Activated CD4-positive, alpha-beta T cell treated with anti-CD3 and anti-CD28 coated beads, Interleukin-2, Interleukin-4, amounts not matched to agents 100 ng/mL and 50 ng/mL, durations not matched to agents 16 hours and 8 hours (primary cell): Measurements from ENCODE around the gene HMGCS1.
"Not testable (repeated sequence)": the region's sequence is repeated elsewhere in the genome, so short reads cannot be mapped to it uniquely, and the experiment has no call there.

Source experiments
- DNase-seq: peaks from one replicate; pipeline ENCODE4 v3.0.0-alpha.2; 2020; ENCODE audit warnings: low spot score

HMGCS1 gene

GRCh38 chr5:43312076-43312661 is 1.0 kb downstream of the HMGCS1 start:
- DNase-seq: no peak

GRCh38 chr5:43309637-43310036 is 3.6 kb downstream of the HMGCS1 start:
- no peak for DNase-seq

- no peak for DNase-seq
These were observed 4.1 kb downstream of the HMGCS1 start for GRCh38 chr5:43309122-43309521.

- DNase-seq: not testable (repeated sequence)
These were observed 6.3 kb downstream of the HMGCS1 start for GRCh38 chr5:43306954-43307353.

GRCh38 chr5:43305948-43306565 is 7.2 kb downstream of the HMGCS1 start:
- DNase-seq: peak; percentile 37

- DNase-seq: peak; percentile 67
These were observed 8.7 kb downstream of the HMGCS1 start for GRCh38 chr5:43304525-43304924.

GRCh38 chr5:43303242-43303641 is 10.0 kb downstream of the HMGCS1 start:
- no peak for DNase-seq

- no peak for DNase-seq
These were observed 10.7 kb downstream of the HMGCS1 start for GRCh38 chr5:43302481-43302880.

- DNase-seq: no peak
These were observed 11.5 kb downstream of the HMGCS1 start for GRCh38 chr5:43301653-43302091.

- no peak for DNase-seq
These were observed 13.1 kb downstream of the HMGCS1 start for GRCh38 chr5:43300112-43300511.

- no peak for DNase-seq
These were observed 14.8 kb downstream of the HMGCS1 start for GRCh38 chr5:43298443-43298842.

- no peak for DNase-seq
These were observed 16.4 kb downstream of the HMGCS1 start for GRCh38 chr5:43296835-43297234.

- no peak for DNase-seq
These were observed 18.0 kb downstream of the HMGCS1 start for GRCh38 chr5:43295202-43295601.

- DNase-seq: no peak
These were observed 19.0 kb downstream of the HMGCS1 start for GRCh38 chr5:43294226-43294625.

- DNase-seq: no peak
These were observed 22.5 kb downstream of the HMGCS1 start for GRCh38 chr5:43290726-43291125.

GRCh38 chr5:43288269-43288831 is 24.9 kb downstream of the HMGCS1 start:
- no peak for DNase-seq

- no peak for DNase-seq
These were observed 25.7 kb downstream of the HMGCS1 start for GRCh38 chr5:43287493-43287892.

GRCh38 chr5:43286623-43287022 is 26.6 kb downstream of the HMGCS1 start:
- no peak for DNase-seq

GRCh38 chr5:43281840-43282658 is 31.2 kb downstream of the HMGCS1 start:
- peak; percentile 77 for DNase-seq

- DNase-seq: no peak
These were observed 33.5 kb downstream of the HMGCS1 start for GRCh38 chr5:43279548-43280274.

GRCh38 chr5:43275391-43275790 is 37.8 kb downstream of the HMGCS1 start:
- no peak for DNase-seq

- DNase-seq: no peak
These were observed 38.6 kb downstream of the HMGCS1 start for GRCh38 chr5:43274435-43275114.
